ENCODE data around the gene PRMT7. TPM values are rescaled to one million over a fixed set of nuclear protein-coding genes. Genes with fewer than 3 reads are reported as not detected.

PRMT7 gene
- total and polyA plus RNA-seq, 2 donors (not counting 1 experiment from before 2014, with no cell fraction given): 76.9 to 80.4 TPM

DNA sequence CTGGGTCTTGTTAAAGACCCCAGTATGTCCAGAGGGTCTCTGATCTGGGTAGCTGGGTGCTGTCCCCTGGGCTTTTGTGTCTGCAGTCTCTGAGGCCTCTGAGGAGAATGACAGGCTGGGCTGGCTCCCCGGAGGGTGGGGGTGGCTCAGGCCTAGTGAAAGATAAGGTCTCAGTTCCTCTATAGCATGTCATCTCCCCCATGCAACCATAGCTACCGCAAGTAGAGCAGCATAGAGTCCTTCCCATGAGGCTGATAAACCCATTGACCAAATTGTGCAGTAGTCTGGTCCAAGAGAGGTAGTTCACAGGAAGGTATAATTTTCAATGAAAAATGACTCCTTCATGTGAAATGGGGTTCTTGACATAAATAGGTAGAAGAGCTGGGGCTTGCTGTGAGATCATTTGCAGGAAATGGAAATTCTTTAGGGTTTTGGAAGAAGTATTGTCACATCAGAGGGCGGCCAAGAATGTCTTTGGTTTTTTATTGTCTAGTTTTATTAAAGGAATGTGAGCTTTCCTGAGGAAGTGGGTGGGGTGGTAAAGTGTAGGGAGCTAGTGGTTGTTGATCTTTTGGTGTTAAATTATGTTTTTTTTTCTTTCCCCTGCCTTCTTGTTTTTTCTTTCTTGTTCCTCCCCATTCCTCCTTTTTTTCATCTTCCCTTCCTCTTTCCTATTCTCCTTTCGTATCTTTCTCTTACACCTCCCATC lies 21.0 kb upstream of the PRMT7 start:
- H3K9ac ChIP-seq (ENCODE audit: low read length): peak overlapping the region; percentile 38
- TF ChIP-seq CTCF (IDR thresholded peaks at IDR 0.05) (no peak), EZH2 (IDR thresholded peaks at IDR 0.05; ENCODE audit: borderline replicate concordance, insufficient read depth, low read depth, low read length, poor library complexity, severe bottlenecking) (no peak)
- peak; percentile 83 for ATAC-seq (ENCODE audit: low read depth)
- POLR2A ChIA-PET: interaction anchor here (0.7 to 1.8 kb wide), 4 partner anchors 9 to 32 kb away, joined by 3 to 11 read pairs (median 4); partner anchors contain the start of genes PRMT7, SLC7A6 and SLC7A6OS
- Mint-ChIP-seq H3K9me3 (ENCODE audit: insufficient read depth) (no peaks in the 10 kb centered on the region), H3K4me3 (peak overlapping the region; percentile 58), H3K4me1 (peaks cover 61% of the 10 kb centered on the region), H3K27me3 (no peaks in the 10 kb centered on the region), H3K27ac (peak overlapping the region; percentile 93)
- peaks cover 2 to 51% of the 10 kb centered on the region in 2 experiments for H3K36me3 ChIP-seq (replicated peaks in 1 of 2; ENCODE audit: control extremely low read depth in 1 of 2, control insufficient read depth in 1 of 2, extremely low read depth in 1 of 2, insufficient read depth in 2 of 2, low read length in 1 of 2)
- peak overlapping the region; percentile 62 to 92 for H3K27ac ChIP-seq (ENCODE audit: low read length in 2 of 2)
- peak overlapping the region; percentile 51 for H3K4me2 ChIP-seq (replicated peaks; ENCODE audit: low read depth, low read length, poor library complexity, severe bottlenecking)
- intact Hi-C loops (cut with micrococcal nuclease): loop anchor here (1.0 to 5.0 kb wide), 6 partner anchors 14 to 291 kb away; partner anchors contain the start of genes DPEP2, PLA2G15, SLC7A6 and SLC7A6OS
- CTCF ChIA-PET: interaction anchor here (1.2 to 10.2 kb wide), 7 partner anchors 10 to 39 kb away, joined by 3 to 289 read pairs (median 7); partner anchors contain the start of genes PRMT7, SLC7A6 and SLC7A6OS
- DNase-seq: peak; percentile 83
- peaks cover 55 to 75% of the 10 kb centered on the region in 2 donors for H3K4me1 ChIP-seq (ENCODE audit: control insufficient read depth in 2 of 2, insufficient read depth in 2 of 2, low read length in 2 of 2)
- H3K9me3 ChIP-seq (ENCODE audit: control extremely low read depth in 1 of 3, control insufficient read depth in 2 of 3, insufficient read depth in 1 of 3, low read length in 2 of 3): no peaks in the 10 kb centered on the region
- peaks cover 85% of the 10 kb centered on the region for H3K79me2 ChIP-seq (ENCODE audit: control insufficient read depth, insufficient read depth, low read length)
- peak overlapping the region in 1 of 5 experiments; percentile 4 for H3K4me3 ChIP-seq (ENCODE audit: control extremely low read depth in 1 of 5, extremely low read depth in 1 of 5, insufficient read depth in 1 of 5, low read depth in 2 of 5, low read length in 4 of 5)
- no peaks in the 10 kb centered on the region for H3K27me3 ChIP-seq (replicated peaks in 1 of 4; ENCODE audit: control extremely low read depth in 1 of 4, control insufficient read depth in 3 of 4, insufficient read depth in 4 of 4, low read length in 3 of 4)
- WGBS (ENCODE audit: insufficient coverage): 46% methylated on average over 2 of the region's 4 CpGs
- no peak overlapping the region for H2AFZ ChIP-seq (ENCODE audit: insufficient read depth, low read depth, low read length, poor library complexity, severe bottlenecking)
- no peaks in the 10 kb centered on the region for H4K20me1 ChIP-seq (ENCODE audit: control insufficient read depth, insufficient read depth, low read length, poor library complexity, severe bottlenecking)

DNA sequence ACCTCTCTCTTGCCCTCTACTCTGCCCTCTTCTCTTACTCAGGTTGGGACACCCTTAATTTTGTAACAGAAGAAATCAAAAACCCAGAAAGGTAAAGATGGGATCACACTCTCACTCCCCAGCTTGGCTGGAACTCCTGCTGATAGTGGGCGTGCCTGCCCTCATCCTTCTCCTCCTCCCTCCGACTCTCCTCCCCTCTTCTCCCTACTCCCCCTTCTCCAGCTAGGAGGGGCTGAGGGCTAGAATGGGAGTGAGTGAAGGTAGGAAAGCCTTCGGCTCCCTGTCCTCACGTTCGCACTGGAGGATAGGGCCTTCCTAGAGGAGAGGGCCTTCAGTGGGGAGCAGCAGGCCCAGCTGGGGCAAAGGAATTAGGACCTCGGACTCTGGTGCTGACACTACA lies 20.4 kb upstream of the PRMT7 start:
- 100% methylated on average over 4 of the region's 6 CpGs for WGBS (ENCODE audit: insufficient coverage)
- ATAC-seq (ENCODE audit: low read depth) (no peak), DNase-seq (no peak)
- Mint-ChIP-seq H3K4me1 (peaks cover 55% of the 10 kb centered on the region), H3K27me3 (no peaks in the 10 kb centered on the region), H3K27ac (peak overlapping the region; percentile 93), H3K9me3 (ENCODE audit: insufficient read depth) (no peaks in the 10 kb centered on the region), H3K4me3 (no peak overlapping the region)
- intact Hi-C loops (cut with micrococcal nuclease): no loop called here
- peak overlapping the region; percentile 51 for H3K4me2 ChIP-seq (replicated peaks; ENCODE audit: low read depth, low read length, poor library complexity, severe bottlenecking)
- ChIA-PET POLR2A (interaction anchor here (1.1 to 1.8 kb wide), 2 partner anchors 26 to 33 kb away, joined by 4 to 11 read pairs; partner anchors contain the start of gene SLC7A6), CTCF (interaction anchor here (1.1 to 10.2 kb wide), 6 partner anchors 9 to 38 kb away, joined by 3 to 289 read pairs (median 6); partner anchors contain the start of gene SLC7A6)
- H3K9ac ChIP-seq (ENCODE audit: low read length): no peak overlapping the region
- H3K4me1 ChIP-seq (ENCODE audit: control insufficient read depth in 2 of 2, insufficient read depth in 2 of 2, low read length in 2 of 2): peaks cover 50 to 68% of the 10 kb centered on the region in 2 donors
- no peaks in the 10 kb centered on the region for H4K20me1 ChIP-seq (ENCODE audit: control insufficient read depth, insufficient read depth, low read length, poor library complexity, severe bottlenecking)
- peaks cover 85% of the 10 kb centered on the region for H3K79me2 ChIP-seq (ENCODE audit: control insufficient read depth, insufficient read depth, low read length)
- H3K27ac ChIP-seq (ENCODE audit: low read length in 2 of 2): peak overlapping the region; percentile 62 to 92
- no peak for TF ChIP-seq EZH2 (IDR thresholded peaks at IDR 0.05; ENCODE audit: borderline replicate concordance, insufficient read depth, low read depth, low read length, poor library complexity, severe bottlenecking)
- TF ChIP-seq CTCF (IDR thresholded peaks at IDR 0.05): no peak
- H3K9me3 ChIP-seq (ENCODE audit: control extremely low read depth in 1 of 3, control insufficient read depth in 2 of 3, insufficient read depth in 1 of 3, low read length in 2 of 3): no peaks in the 10 kb centered on the region
- H3K36me3 ChIP-seq (replicated peaks in 1 of 2; ENCODE audit: control extremely low read depth in 1 of 2, control insufficient read depth in 1 of 2, extremely low read depth in 1 of 2, insufficient read depth in 2 of 2, low read length in 1 of 2): peaks cover 2 to 58% of the 10 kb centered on the region in 2 experiments
- H3K4me3 ChIP-seq (ENCODE audit: control extremely low read depth in 1 of 5, extremely low read depth in 1 of 5, insufficient read depth in 1 of 5, low read depth in 2 of 5, low read length in 4 of 5): no peak overlapping the region
- H2AFZ ChIP-seq (ENCODE audit: insufficient read depth, low read depth, low read length, poor library complexity, severe bottlenecking): no peak overlapping the region
- H3K27me3 ChIP-seq (replicated peaks in 1 of 4; ENCODE audit: control extremely low read depth in 1 of 4, control insufficient read depth in 3 of 4, insufficient read depth in 4 of 4, low read length in 3 of 4): no peaks in the 10 kb centered on the region
